GM18868 (cell line): ENCODE data around the gene BLOC1S3.

Source experiments
- ATAC-seq: cut with Tn5 transposase; IDR thresholded peaks from one replicate; pipeline ENCODE4 v1.9.1; 2021; ENCODE audit warnings: mild to moderate bottlenecking, moderate library complexity; ENCODE audit not compliant: unreplicated experiment

BLOC1S3 gene

GRCh38 chr19:45180936-45181335 lies 2.4 kb downstream of the BLOC1S3 start:
- ATAC-seq, result no peak

GRCh38 chr19:45182758-45183157 lies 4.2 kb downstream of the BLOC1S3 start:
- ATAC-seq, result no peak

- ATAC-seq, result no peak
Observed at GRCh38 chr19:45184115-45184514, 5.5 kb downstream of the BLOC1S3 start.

GRCh38 chr19:45186509-45187334 lies 8.1 kb downstream of the BLOC1S3 start:
- no peak for ATAC-seq

- no peak for ATAC-seq
Observed at GRCh38 chr19:45187421-45188100, 9.0 kb downstream of the BLOC1S3 start.

GRCh38 chr19:45189971-45190370 lies 11.4 kb downstream of the BLOC1S3 start:
- no peak for ATAC-seq

GRCh38 chr19:45191375-45191774 lies 12.8 kb downstream of the BLOC1S3 start:
- no peak for ATAC-seq

- no peak for ATAC-seq
Observed at GRCh38 chr19:45195764-45196163, 17.2 kb downstream of the BLOC1S3 start.

GRCh38 chr19:45200568-45200967 lies 22.0 kb downstream of the BLOC1S3 start:
- no peak for ATAC-seq

- no peak for ATAC-seq
Observed at GRCh38 chr19:45202637-45203036, 24.1 kb downstream of the BLOC1S3 start.

- no peak for ATAC-seq
Observed at GRCh38 chr19:45205810-45206209, 27.2 kb downstream of the BLOC1S3 start.

- ATAC-seq, result no peak
Observed at GRCh38 chr19:45206328-45206727, 27.7 kb downstream of the BLOC1S3 start.

GRCh38 chr19:45211751-45212381 lies 33.3 kb downstream of the BLOC1S3 start:
- ATAC-seq, result no peak

- ATAC-seq, result no peak
Observed at GRCh38 chr19:45213031-45213430, 34.4 kb downstream of the BLOC1S3 start.

GRCh38 chr19:45215391-45216191 lies 37.0 kb downstream of the BLOC1S3 start:
- no peak for ATAC-seq

- ATAC-seq, result no peak
Observed at GRCh38 chr19:45216667-45217066, 38.1 kb downstream of the BLOC1S3 start.

GRCh38 chr19:45217193-45217956 lies 38.8 kb downstream of the BLOC1S3 start:
- ATAC-seq, result no peak

GRCh38 chr19:45217957-45218334 lies 39.4 kb downstream of the BLOC1S3 start:
- no peak for ATAC-seq

- ATAC-seq, result no peak
Observed at GRCh38 chr19:45218426-45218825, 39.8 kb downstream of the BLOC1S3 start.
